H9 (cell line): ENCODE measurements around the gene FNDC7. TPM values are rescaled to one million over a fixed set of nuclear protein-coding genes. Genes with fewer than 3 reads are reported as not detected.

Experiments used
- DNase-seq: peaks from one replicate; pipeline ENCODE4 v3.0.0-alpha.2; 2017
- H2AFZ ChIP-seq: one replicate; pipeline ENCODE4 v1.6.1; 2013; ENCODE audit warnings: mild to moderate bottlenecking, low read length, control low read depth, moderate library complexity
- H2AK5ac ChIP-seq: 2 replicates; pipeline ENCODE4 v1.6.1; 2013; ENCODE audit warnings: low read length, control low read depth, mixed read lengths; ENCODE audit not compliant: insufficient read length
- H2BK120ac ChIP-seq: one replicate; pipeline ENCODE4 v1.6.1; 2013; ENCODE audit warnings: low read depth, mild to moderate bottlenecking, low read length, control low read depth, inconsistent platforms; ENCODE audit not compliant: poor library complexity, severe bottlenecking
- H2BK12ac ChIP-seq: 2 replicates; pipeline ENCODE4 v1.6.1; 2013; ENCODE audit warnings: low read length, control low read depth, mixed read lengths, low read depth; ENCODE audit not compliant: insufficient read length
- H2BK15ac ChIP-seq: 2 replicates; pipeline ENCODE4 v1.6.1; 2013; ENCODE audit warnings: low read depth, low read length, control low read depth
- H2BK20ac ChIP-seq: one replicate; pipeline ENCODE4 v1.6.1; 2013; ENCODE audit warnings: low read depth, mild to moderate bottlenecking, low read length, control low read depth, inconsistent platforms; ENCODE audit not compliant: poor library complexity, severe bottlenecking
- H2BK5ac ChIP-seq: 2 replicates; pipeline ENCODE4 v1.6.1; 2013; ENCODE audit warnings: low read length, control low read depth, mixed read lengths; ENCODE audit not compliant: insufficient read length
- H3K14ac ChIP-seq: 2 replicates; pipeline ENCODE4 v1.6.1; 2013; ENCODE audit warnings: low read length, control low read depth; ENCODE audit not compliant: insufficient read depth
- H3K18ac ChIP-seq: 2 replicates; pipeline ENCODE4 v1.6.1; 2013; ENCODE audit warnings: low read depth, mild to moderate bottlenecking, mixed read lengths, low read length, control low read depth; ENCODE audit not compliant: insufficient read length
- H3K23ac ChIP-seq: 2 replicates; pipeline ENCODE4 v1.6.1; 2013; ENCODE audit warnings: low read length, control low read depth, mixed read lengths, low read depth; ENCODE audit not compliant: insufficient read length
- H3K23me2 ChIP-seq: 2 replicates; pipeline ENCODE4 v1.6.1; 2013; ENCODE audit warnings: low read depth, mild to moderate bottlenecking, mixed read lengths, low read length, control low read depth; ENCODE audit not compliant: insufficient read length, poor library complexity, severe bottlenecking
- H3K27ac ChIP-seq: 2 replicates; pipeline ENCODE4 v1.5.1; 2013; ENCODE audit warnings: low read length, control low read depth, mixed read lengths, low read depth; ENCODE audit not compliant: insufficient read length
- H3K27me3 ChIP-seq: 2 replicates; pipeline ENCODE4 v1.6.1; 2013; ENCODE audit warnings: low read length, control low read depth, inconsistent platforms; ENCODE audit not compliant: insufficient read depth
- H3K4ac ChIP-seq: 2 replicates; pipeline ENCODE4 v1.6.1; 2013; ENCODE audit warnings: low read depth, mild to moderate bottlenecking, control low read depth, inconsistent platforms, low read length, moderate library complexity
- H3K4me1 ChIP-seq: 2 replicates; pipeline ENCODE4 v1.6.1; 2013; ENCODE audit warnings: low read length, control low read depth, inconsistent platforms; ENCODE audit not compliant: insufficient read depth
- H3K4me2 ChIP-seq: 2 replicates; pipeline ENCODE4 v1.6.1; 2013; ENCODE audit warnings: low read length, control low read depth, mixed read lengths; ENCODE audit not compliant: insufficient read length, insufficient read depth
- H3K56ac ChIP-seq: 2 replicates; pipeline ENCODE4 v1.6.1; 2013; ENCODE audit warnings: low read depth, mild to moderate bottlenecking, mixed read lengths, low read length, control low read depth; ENCODE audit not compliant: insufficient read length
- H3K79me1 ChIP-seq: 2 replicates; pipeline ENCODE4 v1.6.1; 2013; ENCODE audit warnings: low read depth, mild to moderate bottlenecking, moderate library complexity, low read length, control low read depth, inconsistent platforms; ENCODE audit not compliant: insufficient read depth, poor library complexity, severe bottlenecking
- H3K79me2 ChIP-seq: 2 replicates; pipeline ENCODE4 v1.6.1; 2013; ENCODE audit warnings: low read length, control low read depth, inconsistent platforms; ENCODE audit not compliant: insufficient read depth
- H3K9ac ChIP-seq: 2 replicates; pipeline ENCODE4 v1.6.1; 2013; ENCODE audit warnings: low read length, control low read depth, mixed read lengths; ENCODE audit not compliant: insufficient read length; ENCODE audit errors: extremely low read depth
- H3K9me3 ChIP-seq: one replicate; pipeline ENCODE4 v1.6.1; 2013; ENCODE audit warnings: low read depth, low read length, inconsistent platforms; ENCODE audit not compliant: control insufficient read depth
- H3T11ph ChIP-seq: one replicate; pipeline ENCODE4 v1.6.1; 2013; ENCODE audit warnings: mild to moderate bottlenecking, low read length, control low read depth, inconsistent platforms
- H4K20me1 ChIP-seq: one replicate; pipeline ENCODE4 v1.6.1; 2013; ENCODE audit not compliant: control insufficient read depth, insufficient read length, insufficient read depth
- H4K5ac ChIP-seq: 2 replicates; pipeline ENCODE4 v1.6.1; 2013; ENCODE audit warnings: low read depth, mild to moderate bottlenecking, mixed read lengths, low read length, control low read depth; ENCODE audit not compliant: insufficient read length
- H4K8ac ChIP-seq: replicated peaks from 2 replicates; pipeline ENCODE4 v1.6.1; 2013; ENCODE audit warnings: low read length, control low read depth, mixed read lengths, low read depth; ENCODE audit not compliant: insufficient read length
- H4K91ac ChIP-seq: 2 replicates; pipeline ENCODE4 v1.6.1; 2013; ENCODE audit warnings: low read depth, mild to moderate bottlenecking, moderate library complexity, mixed read lengths, low read length, control low read depth; ENCODE audit not compliant: insufficient read length
- H3K27ac Mint-ChIP-seq, 3 experiments: 2 replicates in 2 of 3; 3 replicates in 1 of 3; pipeline ENCODE4 v1.8.0; 2020 to 2021; ENCODE audit warnings: mixed read lengths in 3 of 3, mild to moderate bottlenecking in 1 of 3, moderate library complexity in 1 of 3
- H3K27me3 Mint-ChIP-seq: 2 replicates; pipeline ENCODE4 v1.8.0; 2021; ENCODE audit warnings: low read depth, mild to moderate bottlenecking, moderate library complexity, mixed read lengths
- H3K36me3 Mint-ChIP-seq, 3 experiments: 2 replicates in 2 of 3; 3 replicates in 1 of 3; pipeline ENCODE4 v1.8.0; 2020 to 2021; ENCODE audit warnings: low read depth in 3 of 3, mixed read lengths in 3 of 3; ENCODE audit not compliant: insufficient read depth in 1 of 3
- H3K4me1 Mint-ChIP-seq, 2 experiments: 2 replicates each; pipeline ENCODE4 v1.8.0; 2020; ENCODE audit warnings: mixed read lengths in 2 of 2
- H3K4me3 Mint-ChIP-seq, 2 experiments: 2 replicates in 1 of 2; 3 replicates in 1 of 2; pipeline ENCODE4 v1.8.0; 2020 to 2021; ENCODE audit warnings: mild to moderate bottlenecking in 2 of 2, mixed read lengths in 2 of 2, moderate library complexity in 1 of 2
- H3K9me3 Mint-ChIP-seq, 2 experiments: 2 replicates in 1 of 2; 3 replicates in 1 of 2; pipeline ENCODE4 v1.8.0; 2020; ENCODE audit warnings: mild to moderate bottlenecking in 2 of 2, mixed read lengths in 2 of 2, moderate library complexity in 1 of 2
- WGBS: extraction: QIAGEN DNeasy Blood & Tissue Kit; methylation state at CpG from one replicate; pipeline ENCODE4 v1.1.7; 2013; ENCODE audit warnings: missing lambda C conversion rate, low lambda C conversion rate, mixed read lengths; ENCODE audit not compliant: insufficient read length; ENCODE audit errors: extremely low coverage; 5-methylcytosine and 5-hydroxymethylcytosine counted together
- total RNA-seq: library from RNA; stranded (reverse); gene quantifications from 2 replicates; pipeline ENCODE4 v1.2.1, GENCODE V29; 2021
- TF ChIP-seq, protein P1 (sequence below): fragments of 200-600 bp; sonication (generic); conservative IDR thresholded peaks from 3 replicates; pipeline ENCODE4 v1.8.0; 2021; ENCODE audit warnings: antibody characterized with exemption, mild to moderate bottlenecking

Gene FNDC7
- total RNA-seq, 1 experiment from 2014 or later: 0.13 TPM

DNA sequence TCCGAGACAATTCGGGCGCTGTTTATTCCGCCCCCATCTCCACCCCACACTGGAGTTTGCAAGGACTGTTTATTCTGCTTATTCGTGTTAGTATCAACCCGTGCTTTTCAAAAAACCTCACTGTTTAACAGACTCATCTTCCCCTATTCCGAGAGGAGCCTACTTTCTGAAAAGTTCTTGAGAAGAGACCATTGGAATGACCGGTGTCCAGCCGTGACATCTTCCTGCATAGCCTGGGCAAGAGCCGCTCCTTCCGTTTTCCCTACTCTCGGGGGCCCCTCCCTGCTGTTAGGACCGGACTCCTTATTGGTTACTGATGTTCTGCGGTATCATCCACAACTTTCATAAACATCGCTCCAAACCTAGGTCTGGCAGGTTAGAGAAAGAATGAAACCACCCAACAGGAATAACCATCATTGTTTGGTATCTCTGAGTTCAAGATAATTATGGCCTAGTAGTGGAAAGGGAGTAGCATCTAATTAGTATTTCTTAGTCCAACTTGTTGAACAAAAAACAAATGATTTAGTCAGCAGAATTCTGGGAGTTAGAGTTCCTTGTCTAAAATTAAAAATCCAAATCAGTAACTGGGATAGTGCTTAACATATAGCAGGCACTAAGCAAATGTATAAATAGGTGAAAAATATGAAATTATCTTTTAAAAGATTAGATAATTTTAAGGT is 34.6 kb downstream of the FNDC7 start:
- Histone ChIP-seq H3K4me1 (no peaks in the 10 kb centered on the region), H2BK120ac (no peak overlapping the region), H2AK5ac (no peak overlapping the region), H3K9ac (peak overlapping the region; percentile 75), H3K23ac (no peak overlapping the region), H3K27me3 (no peaks in the 10 kb centered on the region), H4K20me1 (no peaks in the 10 kb centered on the region), H3K79me2 (no peaks in the 10 kb centered on the region; the same call in 1 of the 2 replicates), H4K91ac (no peak overlapping the region), H2AFZ (no peak overlapping the region), H2BK12ac (no peak overlapping the region), H2BK15ac (no peak overlapping the region), H3K18ac (peak overlapping the region; percentile 91), H3K14ac (peak overlapping the region; percentile 84), H2BK20ac (no peak overlapping the region), H3T11ph (no peak overlapping the region), H3K79me1 (no peaks in the 10 kb centered on the region), H3K27ac (peak overlapping the region; percentile 48), H3K4ac (no peak overlapping the region), H4K5ac (no peak overlapping the region), H3K23me2 (no peaks in the 10 kb centered on the region), H3K56ac (no peak overlapping the region), H3K4me2 (peak overlapping the region; percentile 48), H4K8ac (no peak overlapping the region), H2BK5ac (no peak overlapping the region), H3K9me3 (no peaks in the 10 kb centered on the region)
- no peaks in the 10 kb centered on the region for H3K9me3 Mint-ChIP-seq
- no CpG with 5 or more reads among the region's 15 CpGs for WGBS
- peaks cover 2 to 4% (median 3%) of the 10 kb centered on the region in 3 experiments; a peak in 4 of 7 replicates for H3K36me3 Mint-ChIP-seq
- peaks cover 10% of the 10 kb centered on the region for H3K27me3 Mint-ChIP-seq
- peak overlapping the region; percentile 92 to 98 for H3K4me3 Mint-ChIP-seq
- peak; percentile 78 for DNase-seq
- peaks cover 5 to 6% of the 10 kb centered on the region in 2 experiments for H3K4me1 Mint-ChIP-seq
- peak overlapping the region; percentile 97 to 98 (median 97) for H3K27ac Mint-ChIP-seq
- TF ChIP-seq, protein P1, sequence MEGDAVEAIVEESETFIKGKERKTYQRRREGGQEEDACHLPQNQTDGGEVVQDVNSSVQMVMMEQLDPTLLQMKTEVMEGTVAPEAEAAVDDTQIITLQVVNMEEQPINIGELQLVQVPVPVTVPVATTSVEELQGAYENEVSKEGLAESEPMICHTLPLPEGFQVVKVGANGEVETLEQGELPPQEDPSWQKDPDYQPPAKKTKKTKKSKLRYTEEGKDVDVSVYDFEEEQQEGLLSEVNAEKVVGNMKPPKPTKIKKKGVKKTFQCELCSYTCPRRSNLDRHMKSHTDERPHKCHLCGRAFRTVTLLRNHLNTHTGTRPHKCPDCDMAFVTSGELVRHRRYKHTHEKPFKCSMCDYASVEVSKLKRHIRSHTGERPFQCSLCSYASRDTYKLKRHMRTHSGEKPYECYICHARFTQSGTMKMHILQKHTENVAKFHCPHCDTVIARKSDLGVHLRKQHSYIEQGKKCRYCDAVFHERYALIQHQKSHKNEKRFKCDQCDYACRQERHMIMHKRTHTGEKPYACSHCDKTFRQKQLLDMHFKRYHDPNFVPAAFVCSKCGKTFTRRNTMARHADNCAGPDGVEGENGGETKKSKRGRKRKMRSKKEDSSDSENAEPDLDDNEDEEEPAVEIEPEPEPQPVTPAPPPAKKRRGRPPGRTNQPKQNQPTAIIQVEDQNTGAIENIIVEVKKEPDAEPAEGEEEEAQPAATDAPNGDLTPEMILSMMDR: no peak
